Ureter (tissue), 1 donor: ENCODE results near the gene BMP7. TPM values are rescaled to one million over a fixed set of nuclear protein-coding genes. Genes with fewer than 3 reads are reported as not detected.
"Not testable (repeated sequence)": the region's sequence is repeated elsewhere in the genome, so short reads cannot be mapped to it uniquely, and the experiment has no call there.

Experiments
- DNase-seq: peaks from one replicate; pipeline ENCODE4 v3.0.0-alpha.2; 2020; ENCODE audit warnings: low spot score
- total RNA-seq: library from RNA; stranded (reverse); gene quantifications from one replicate; pipeline ENCODE4 v1.2.4, GENCODE V29; 2023
- donor health status: DM: yes; HTN: yes; CAD: no.

The BMP7 gene
- total RNA-seq, 1 donor from 2014 or later = 32.0 TPM

GRCh38 chr20:57167971-57168701 lies 98.3 kb downstream of the BMP7 start:
- no peak for DNase-seq

DNA sequence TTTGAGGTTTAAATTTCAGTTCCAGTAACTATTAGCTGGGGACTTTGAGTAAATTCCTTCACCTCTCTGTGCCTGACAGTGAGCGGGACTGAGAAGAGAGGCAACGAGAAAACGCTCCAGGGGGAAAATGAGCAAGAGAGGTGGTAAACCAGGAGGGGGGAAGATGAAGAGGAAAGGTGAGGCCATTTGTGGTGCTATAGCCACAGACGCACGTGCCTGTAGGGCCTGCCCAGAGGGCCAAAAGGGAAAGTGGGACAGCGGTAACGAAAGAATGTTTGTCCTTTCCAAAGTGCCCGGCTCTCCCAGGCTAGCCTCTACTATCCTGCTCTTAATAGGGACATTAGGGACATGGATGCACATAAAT lies 99.2 kb downstream of the BMP7 start:
- DNase-seq = no peak

- DNase-seq = no peak
These were observed 99.7 kb downstream of the BMP7 start for GRCh38 chr20:57166568-57167291.

DNA sequence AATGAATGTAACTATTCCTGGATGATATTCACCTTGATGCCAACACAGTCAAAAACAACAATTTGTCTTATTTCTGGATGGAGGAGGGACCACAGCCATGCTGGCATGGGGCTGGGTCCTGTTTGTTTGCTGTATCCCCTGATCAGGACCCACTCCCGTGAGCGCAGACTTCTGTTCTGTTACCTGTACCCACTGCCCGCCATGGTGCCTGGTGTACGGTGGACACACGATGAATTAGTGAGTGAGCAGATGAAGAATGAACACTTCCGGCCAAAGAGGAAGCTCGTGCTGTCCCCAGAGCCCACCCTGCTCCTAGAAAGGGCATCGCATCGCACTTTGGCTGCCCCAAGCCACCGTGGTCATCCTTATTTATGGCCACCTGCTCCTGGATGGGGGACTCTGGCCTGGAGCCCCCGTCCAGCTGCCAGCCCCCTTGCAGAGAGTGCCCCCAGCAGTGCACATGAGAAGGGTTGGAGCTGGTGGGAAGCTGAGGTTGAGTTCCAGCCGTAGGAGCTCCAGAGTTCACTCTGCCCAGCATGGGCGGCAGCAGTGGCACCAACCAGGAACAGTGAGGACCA lies 100.9 kb downstream of the BMP7 start:
- DNase-seq = no peak

DNA sequence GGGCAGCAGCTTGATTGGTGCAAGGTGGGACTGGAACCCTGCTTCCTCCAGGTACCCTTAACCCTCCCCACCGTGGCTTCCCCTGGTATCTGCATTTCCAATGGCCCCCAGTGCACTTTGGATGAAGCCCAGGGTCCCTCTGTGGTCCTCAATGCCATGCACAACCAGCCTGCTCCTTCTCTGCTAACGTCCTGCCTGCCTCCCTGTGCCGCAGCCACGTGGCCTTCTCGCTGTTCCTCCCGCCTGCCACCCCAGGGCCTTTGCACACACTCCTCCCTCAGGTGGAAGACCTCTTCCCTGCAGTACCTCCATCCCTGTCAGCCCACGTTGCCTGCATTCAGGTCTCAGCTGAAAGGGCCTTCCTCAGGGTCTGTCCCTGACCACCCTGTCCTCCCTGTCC lies 101.6 kb downstream of the BMP7 start:
- no peak for DNase-seq

- no peak for DNase-seq
These were observed 103.4 kb downstream of the BMP7 start for GRCh38 chr20:57163041-57163440.

GRCh38 chr20:57162362-57162652 lies 104.1 kb downstream of the BMP7 start:
- no peak for DNase-seq

DNA sequence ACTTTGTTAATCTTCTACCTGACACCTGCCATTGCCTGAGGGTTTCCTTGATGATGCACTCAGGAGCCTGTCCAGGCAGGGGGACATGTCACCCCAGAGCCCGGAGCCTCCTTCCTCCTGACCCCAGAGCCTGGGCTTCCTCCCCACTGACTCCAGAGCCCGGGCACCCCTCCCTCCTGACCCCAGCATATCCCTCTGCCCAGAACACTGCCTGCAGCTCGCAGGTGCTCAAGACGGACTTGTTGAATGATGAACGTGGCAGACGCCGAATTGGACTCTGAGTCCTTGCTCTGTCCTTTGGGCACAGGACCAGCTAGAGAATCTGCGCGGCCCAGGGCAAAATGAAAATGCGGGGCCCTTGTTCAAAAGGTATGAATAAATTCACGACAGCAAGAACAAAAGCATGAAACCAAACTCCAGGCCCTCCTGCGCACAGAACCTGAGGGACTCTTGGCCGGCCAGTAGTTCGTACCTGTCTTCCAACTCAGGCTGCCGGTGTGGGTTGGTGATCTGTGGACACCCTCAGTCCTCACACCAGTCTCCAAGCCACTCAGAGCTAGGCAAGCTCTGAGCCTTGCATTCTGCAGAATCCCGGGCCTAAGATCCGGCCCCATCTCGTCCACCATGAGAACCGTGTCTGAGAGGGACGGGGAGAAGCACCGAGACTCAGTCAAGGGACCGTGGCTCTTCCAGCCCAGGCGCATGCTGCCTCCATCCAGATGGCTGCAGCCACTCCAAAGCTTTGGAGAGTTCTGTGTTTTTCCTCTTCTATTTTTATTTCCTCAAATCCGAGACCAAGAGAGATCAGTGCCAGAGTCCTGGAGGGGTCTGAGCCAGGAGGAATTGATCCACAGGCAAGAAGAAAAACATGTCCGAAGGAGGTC lies 104.7 kb downstream of the BMP7 start:
- no peak for DNase-seq

DNA sequence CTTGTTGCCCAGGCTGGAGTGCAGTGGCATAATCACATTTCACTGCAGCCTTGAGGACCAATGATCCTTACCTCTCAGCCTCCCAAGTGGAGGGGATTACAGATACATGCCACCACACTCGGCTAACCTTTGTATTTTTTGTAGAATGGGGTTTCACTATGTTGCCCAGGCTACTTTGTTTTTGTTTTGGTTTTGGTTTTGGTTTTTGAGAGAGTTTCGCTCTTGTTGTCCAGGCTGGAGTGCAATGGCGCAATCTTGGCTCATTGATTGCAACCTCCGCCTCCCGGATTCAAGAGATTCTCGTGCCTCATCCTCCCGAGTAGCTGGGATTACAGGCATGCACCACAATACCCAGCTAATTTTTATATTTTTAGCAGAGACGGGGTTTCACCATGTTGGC lies 105.5 kb downstream of the BMP7 start:
- DNase-seq = no peak

GRCh38 chr20:57159945-57160610 lies 106.4 kb downstream of the BMP7 start:
- DNase-seq = no peak

DNA sequence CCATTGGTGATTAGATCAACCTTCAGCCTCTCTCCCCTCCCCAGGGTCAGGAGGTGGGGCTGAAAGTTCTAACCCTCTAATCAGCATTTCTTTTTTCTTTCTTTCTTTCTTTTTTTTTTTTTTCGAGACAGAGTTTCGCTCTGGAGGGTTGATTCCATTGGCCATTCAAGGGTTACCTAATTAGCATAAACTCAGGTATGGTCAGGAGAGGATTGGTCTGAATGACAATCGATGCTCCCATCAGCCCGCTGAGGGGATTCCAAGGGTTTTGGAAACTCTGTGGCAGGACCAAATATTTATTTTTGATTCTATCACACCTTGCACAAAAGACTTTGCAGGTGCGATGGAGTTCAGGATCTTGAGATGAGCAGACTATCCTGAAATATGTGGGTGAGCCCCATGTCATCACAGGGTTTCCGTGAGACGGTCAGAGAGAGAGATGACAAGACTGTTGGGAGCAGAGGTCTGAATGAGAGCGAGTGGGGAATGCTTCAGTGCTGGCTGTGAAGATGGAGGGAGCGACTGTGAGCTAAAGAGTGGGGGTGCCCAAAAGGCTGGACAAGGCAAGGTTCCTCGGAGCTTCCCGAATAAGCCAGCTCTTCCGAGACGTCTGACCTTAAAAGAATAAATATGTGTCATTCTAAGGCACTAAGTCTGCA lies 107.1 kb downstream of the BMP7 start:
- DNase-seq = no peak

DNA sequence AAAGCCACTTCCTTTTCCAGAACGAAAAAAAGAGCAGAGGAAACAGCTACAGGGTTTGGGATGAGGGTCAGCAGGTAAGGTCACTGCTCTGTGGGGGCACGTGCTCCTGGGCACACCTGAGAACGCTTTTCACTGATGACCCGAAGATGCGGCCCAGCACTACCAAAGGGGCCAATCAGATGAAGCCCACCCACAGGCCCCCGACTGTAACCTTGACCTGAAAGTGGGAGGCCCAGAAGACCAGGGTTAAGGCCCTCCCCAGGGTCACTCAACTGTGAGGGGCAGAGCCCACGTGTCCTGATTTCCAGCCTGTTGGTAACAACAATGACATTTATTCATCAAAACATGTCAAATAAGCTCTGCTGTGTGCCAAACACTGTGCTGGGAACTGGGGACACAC lies 108.0 kb downstream of the BMP7 start:
- no peak for DNase-seq

- not testable (repeated sequence) for DNase-seq
These were observed 108.7 kb downstream of the BMP7 start for GRCh38 chr20:57157787-57158186.

DNA sequence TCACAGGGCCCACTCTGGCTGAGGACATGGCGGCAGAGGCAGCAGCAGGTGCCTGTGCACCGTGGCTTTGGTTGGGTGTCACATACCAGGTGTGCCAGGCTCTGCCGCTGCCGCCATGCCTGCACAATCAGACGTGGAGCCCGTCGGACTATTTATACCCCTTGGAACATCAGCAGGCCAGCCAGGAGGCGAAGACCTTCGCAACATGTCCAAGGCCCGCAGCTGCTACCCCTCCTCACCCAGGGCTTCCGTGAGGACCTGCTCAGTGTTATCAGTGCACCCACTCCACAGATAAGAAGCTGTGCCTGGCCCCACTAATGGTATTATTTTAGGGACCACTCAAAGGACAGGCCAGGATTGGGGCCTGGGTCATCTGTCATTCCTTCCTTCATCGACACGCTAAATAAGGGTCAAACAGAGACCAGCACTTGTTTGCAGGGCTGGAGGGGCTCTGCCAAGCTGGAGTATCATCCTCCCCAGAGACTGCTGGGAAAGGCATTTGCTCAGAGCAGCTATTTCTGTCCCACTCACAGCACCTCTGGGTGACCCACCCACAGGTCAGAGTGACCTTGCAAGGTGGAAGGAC lies 109.2 kb downstream of the BMP7 start:
- no peak for DNase-seq

GRCh38 chr20:57156011-57156729 lies 110.3 kb downstream of the BMP7 start:
- no peak for DNase-seq

GRCh38 chr20:57155415-57155814 lies 111.0 kb downstream of the BMP7 start:
- DNase-seq = no peak

GRCh38 chr20:57153238-57153905 lies 113.1 kb downstream of the BMP7 start:
- DNase-seq = no peak

DNA sequence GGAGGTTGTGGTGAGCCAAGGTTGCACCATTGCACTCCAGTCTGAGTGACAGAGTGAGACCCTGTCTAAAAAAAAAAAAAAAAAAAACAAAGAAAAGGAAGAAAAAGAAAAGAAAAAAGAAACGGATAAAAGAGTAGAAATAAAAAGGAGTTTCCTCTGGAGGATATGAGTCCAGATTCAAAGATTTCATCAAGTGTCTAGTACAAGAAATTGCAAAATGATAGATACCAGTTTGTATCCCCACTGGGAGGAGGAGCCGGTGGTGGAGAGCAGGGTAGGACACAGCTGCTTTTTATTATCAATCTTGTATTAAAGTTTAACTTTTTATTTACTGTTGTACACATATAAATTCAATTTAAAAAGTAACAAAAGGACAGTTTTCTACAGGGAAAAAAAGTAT lies 113.9 kb downstream of the BMP7 start:
- no peak for DNase-seq

GRCh38 chr20:57150559-57150958 lies 115.9 kb downstream of the BMP7 start:
- no peak for DNase-seq

DNA sequence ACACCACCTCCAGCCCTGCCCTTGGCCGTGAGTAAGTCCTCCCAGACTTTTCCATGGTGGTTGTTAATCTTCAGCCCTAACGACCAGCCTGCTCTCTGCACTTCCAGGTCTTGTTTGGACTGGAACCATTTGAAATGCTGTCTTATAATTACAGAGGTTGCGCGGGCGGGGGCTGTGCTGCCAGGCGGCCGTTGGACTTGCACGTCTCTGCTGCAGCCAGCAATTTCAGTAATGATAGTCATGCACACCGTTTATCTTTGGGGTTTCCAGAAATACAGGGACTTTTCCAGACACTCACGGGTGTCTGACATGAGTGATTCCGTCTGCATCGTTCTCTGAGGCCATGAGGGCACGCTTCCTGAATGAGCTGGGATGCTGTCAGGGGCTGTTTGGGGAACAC lies 118.2 kb downstream of the BMP7 start:
- no peak for DNase-seq
